Transverse colon (tissue), 3 donors: ENCODE data around the gene SIK3.

Experiments used
- POLR2A ChIP-seq: fragments of 450-650 bp; IDR thresholded peaks from one replicate; pipeline ENCODE4 v1.6.1; 2016; ENCODE audit warnings: antibody characterized with exemption, mild to moderate bottlenecking, moderate library complexity
- TF ChIP-seq, protein P1 (sequence below), 5 experiments: fragments of 200-600 bp in 3 of 5; fragments of 450-650 bp in 2 of 5; sonication (generic) in 3 of 5; IDR thresholded peaks; 1 replicate in 2 of 5; 2 replicates in 3 of 5; pipeline ENCODE4 v1.5.1; 2016 to 2017; ENCODE audit warnings: antibody characterized with exemption in 5 of 5, inconsistent platforms in 3 of 5, mild to moderate bottlenecking in 2 of 5, moderate library complexity in 1 of 5

DNA sequence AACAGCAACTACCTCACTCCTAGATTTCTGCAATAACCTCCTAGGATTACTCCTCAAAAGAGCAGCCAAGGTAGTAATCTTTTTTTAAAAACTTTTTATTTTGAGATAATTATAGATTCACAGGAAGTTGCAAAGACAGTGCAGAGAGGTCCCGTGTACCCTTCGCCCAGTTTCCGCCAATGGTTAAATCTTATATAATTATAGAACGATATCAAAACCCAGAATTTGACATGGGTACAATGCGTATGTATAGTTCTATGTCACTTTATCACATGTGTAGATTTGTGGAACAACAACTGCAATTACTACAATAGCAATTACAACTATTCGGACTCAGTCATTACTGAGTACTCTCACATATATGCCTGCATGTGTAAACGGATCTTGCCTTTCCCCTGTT lies 166.0 kb downstream of the SIK3 start:
- TF ChIP-seq, protein P1, sequence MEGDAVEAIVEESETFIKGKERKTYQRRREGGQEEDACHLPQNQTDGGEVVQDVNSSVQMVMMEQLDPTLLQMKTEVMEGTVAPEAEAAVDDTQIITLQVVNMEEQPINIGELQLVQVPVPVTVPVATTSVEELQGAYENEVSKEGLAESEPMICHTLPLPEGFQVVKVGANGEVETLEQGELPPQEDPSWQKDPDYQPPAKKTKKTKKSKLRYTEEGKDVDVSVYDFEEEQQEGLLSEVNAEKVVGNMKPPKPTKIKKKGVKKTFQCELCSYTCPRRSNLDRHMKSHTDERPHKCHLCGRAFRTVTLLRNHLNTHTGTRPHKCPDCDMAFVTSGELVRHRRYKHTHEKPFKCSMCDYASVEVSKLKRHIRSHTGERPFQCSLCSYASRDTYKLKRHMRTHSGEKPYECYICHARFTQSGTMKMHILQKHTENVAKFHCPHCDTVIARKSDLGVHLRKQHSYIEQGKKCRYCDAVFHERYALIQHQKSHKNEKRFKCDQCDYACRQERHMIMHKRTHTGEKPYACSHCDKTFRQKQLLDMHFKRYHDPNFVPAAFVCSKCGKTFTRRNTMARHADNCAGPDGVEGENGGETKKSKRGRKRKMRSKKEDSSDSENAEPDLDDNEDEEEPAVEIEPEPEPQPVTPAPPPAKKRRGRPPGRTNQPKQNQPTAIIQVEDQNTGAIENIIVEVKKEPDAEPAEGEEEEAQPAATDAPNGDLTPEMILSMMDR (IDR thresholded peaks at IDR 0.05): no peak
- no peak for TF ChIP-seq POLR2A
